ENCODE data around the gene NMRAL1. TPM values are rescaled to one million over a fixed set of nuclear protein-coding genes. Genes with fewer than 3 reads are reported as not detected.

The NMRAL1 gene
- total RNA-seq, 2 experiments from 2014 or later: 34.0 to 35.9 TPM

DNA sequence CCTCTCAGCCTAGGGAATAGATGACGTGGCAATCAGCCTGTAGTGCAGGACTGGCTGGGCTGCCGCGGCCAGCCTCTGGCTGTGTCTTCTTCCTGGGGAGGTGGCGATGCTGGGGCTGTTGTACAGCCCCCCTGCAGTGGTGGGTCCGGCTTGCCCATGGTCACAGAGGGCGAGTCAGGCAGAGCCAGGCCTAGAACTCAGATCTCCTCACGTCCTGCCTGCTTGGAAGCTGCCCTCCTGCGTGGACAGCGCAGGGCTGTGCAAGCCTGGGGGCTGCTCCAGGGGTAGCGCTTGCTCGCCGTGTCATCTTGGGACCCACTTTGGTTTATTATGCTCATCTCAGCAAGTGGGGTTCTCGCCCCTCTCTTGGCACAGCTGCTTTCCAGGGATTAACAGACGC lies 19.3 kb downstream of the NMRAL1 start:
- DNase-seq: no peak
- Mint-ChIP-seq H3K4me3 (no peak overlapping the region), H3K9me3 (no peaks in the 10 kb centered on the region), H3K27ac (peak overlapping the region; percentile 31), H3K36me3 (ENCODE audit: low read depth) (peaks cover 32% of the 10 kb centered on the region), H3K4me1 (peaks cover 12% of the 10 kb centered on the region), H3K27me3 (no peaks in the 10 kb centered on the region)
- ChIA-PET CTCF (no interaction called here), POLR2A (no interaction called here)

DNA sequence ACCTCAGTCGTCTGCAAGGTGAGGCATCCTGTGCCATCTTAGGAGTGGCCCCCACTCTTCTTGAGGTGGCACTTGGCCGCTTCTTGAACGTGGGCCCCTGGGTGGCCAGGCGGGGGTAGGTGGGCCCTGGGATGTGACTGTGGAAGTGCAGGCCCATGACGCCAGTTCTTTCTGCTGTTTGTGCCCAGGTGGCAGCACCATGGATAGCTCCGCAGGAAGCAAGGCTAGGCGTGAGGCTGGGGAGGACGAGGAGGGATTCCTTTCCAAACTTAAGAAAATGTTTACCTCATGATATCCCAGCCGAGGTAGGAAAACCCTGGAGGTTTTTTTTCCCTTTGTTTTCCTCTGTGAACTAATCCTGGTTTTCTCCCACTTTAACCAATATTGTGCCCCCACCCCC lies 19.8 kb downstream of the NMRAL1 start:
- peaks cover 31% of the 10 kb centered on the region for H3K36me3 Mint-ChIP-seq (ENCODE audit: low read depth)
- ChIA-PET CTCF (interaction anchor here (1.0 kb wide), 1 partner anchor 8 kb away, joined by 3 read pairs; no protein-coding TSS in a partner anchor), POLR2A (no interaction called here)
- H3K27ac Mint-ChIP-seq: peak overlapping the region; percentile 31
- H3K4me3 Mint-ChIP-seq: no peak overlapping the region
- DNase-seq: no peak
- peaks cover 7% of the 10 kb centered on the region for H3K4me1 Mint-ChIP-seq
- H3K27me3 Mint-ChIP-seq: no peaks in the 10 kb centered on the region
- H3K9me3 Mint-ChIP-seq: no peaks in the 10 kb centered on the region

GRCh38 chr16:4452674-4453073 lies 21.8 kb downstream of the NMRAL1 start:
- Mint-ChIP-seq H3K9me3 (no peaks in the 10 kb centered on the region), H3K36me3 (ENCODE audit: low read depth) (peaks cover 30% of the 10 kb centered on the region), H3K4me3 (no peak overlapping the region), H3K27ac (no peak overlapping the region), H3K27me3 (no peaks in the 10 kb centered on the region), H3K4me1 (no peaks in the 10 kb centered on the region)
- CTCF ChIA-PET: interaction anchor here (1.2 to 2.3 kb wide), 2 partner anchors 19 to 25 kb away, joined by 4 to 6 read pairs; no protein-coding TSS in a partner anchor
- DNase-seq: no peak
- POLR2A ChIA-PET: no interaction called here

DNA sequence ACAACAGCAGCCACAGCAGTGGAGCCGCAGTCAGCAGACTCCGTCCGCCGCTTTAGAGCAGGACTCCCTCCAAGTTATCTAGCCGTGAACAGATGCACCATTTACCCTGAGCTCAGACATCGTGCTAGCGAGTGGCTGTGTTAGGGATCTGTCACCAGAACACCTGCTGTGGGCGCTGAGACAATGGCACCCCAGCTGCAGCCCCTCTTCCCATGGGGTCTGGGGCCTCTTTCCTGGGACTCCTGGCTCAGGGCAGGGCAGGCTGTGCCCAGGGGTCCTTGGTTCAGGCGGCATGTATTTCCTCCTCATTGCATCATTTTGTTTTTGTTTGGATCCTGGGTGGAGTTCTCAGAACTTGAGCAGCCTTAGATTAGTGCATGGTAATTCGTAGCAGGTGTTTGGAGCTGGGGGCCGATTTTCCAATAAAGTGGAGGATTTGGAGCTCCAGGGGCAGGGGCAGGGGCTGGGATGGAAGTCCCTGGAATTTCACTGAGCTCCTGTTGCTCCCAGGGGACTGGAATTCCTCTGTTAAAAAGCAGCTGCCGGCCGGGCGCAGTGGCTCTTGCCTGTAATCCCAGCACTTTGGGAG lies 23.4 kb downstream of the NMRAL1 start:
- Mint-ChIP-seq H3K27ac (no peak overlapping the region), H3K9me3 (no peaks in the 10 kb centered on the region), H3K36me3 (ENCODE audit: low read depth) (peaks cover 40% of the 10 kb centered on the region)

DNA sequence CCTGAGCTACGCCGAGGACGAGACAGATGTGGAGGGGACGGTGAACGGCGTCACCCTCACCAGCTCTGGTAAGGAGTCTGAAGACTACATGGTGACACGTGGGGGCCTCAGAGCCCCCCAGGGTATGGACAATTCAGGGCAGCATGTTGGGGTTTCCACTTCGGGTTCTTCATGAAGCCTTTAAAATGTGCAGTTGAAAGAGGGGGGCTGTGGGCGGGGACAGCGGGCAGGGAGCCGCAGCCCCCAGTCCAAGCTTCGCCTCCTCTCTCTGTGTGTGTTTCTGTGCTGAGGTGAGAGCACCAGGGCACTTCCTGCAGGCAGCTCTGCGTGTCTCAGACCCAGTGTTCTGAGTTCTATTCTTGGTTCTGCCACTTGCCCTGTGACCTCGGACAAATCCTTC lies 24.0 kb downstream of the NMRAL1 start:
- peaks cover 38% of the 10 kb centered on the region for H3K36me3 Mint-ChIP-seq (ENCODE audit: low read depth)
- H3K27me3 Mint-ChIP-seq: no peaks in the 10 kb centered on the region
- no peak overlapping the region for H3K27ac Mint-ChIP-seq
- H3K4me1 Mint-ChIP-seq: no peaks in the 10 kb centered on the region
- DNase-seq: no peak
- no peak overlapping the region for H3K4me3 Mint-ChIP-seq
- ChIA-PET CTCF (interaction anchor here (0.6 to 2.4 kb wide), 4 partner anchors 11 to 847 kb away, joined by 3 to 7 read pairs (median 3); no protein-coding TSS in a partner anchor), POLR2A (no interaction called here)
- no peaks in the 10 kb centered on the region for H3K9me3 Mint-ChIP-seq

More for the DNA sequence above, 23.4 kb downstream of the NMRAL1 start:
- ChIA-PET CTCF (interaction anchor here (0.6 to 2.4 kb wide), 5 partner anchors 12 to 847 kb away, joined by 3 to 7 read pairs (median 3); no protein-coding TSS in a partner anchor), POLR2A (interaction anchor here (0.6 kb wide), 1 partner anchor 473 kb away, joined by 3 read pairs; no protein-coding TSS in a partner anchor)
- Mint-ChIP-seq H3K27me3 (no peaks in the 10 kb centered on the region), H3K4me3 (no peak overlapping the region), H3K4me1 (no peaks in the 10 kb centered on the region)
- no peak for DNase-seq

DNA sequence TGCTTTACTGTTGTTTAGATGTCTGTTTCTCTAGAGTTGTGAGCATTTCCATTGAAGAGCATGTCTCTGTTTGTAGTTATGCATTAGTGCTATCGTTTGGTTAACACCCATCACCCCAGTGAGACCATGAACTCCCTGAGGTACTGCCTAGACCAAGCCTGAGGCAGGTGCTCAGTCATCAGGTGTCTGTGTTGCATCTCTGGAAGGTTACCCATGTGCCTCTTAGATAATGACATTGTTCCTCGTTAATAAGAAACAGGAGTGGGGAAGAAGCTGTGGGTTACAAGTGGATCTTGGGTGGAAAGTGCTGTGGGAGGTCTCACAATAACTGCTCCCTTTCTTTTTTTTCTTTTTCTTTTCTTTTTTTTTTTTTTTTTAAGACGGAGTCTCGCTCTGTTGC lies 30.4 kb downstream of the NMRAL1 start:
- DNase-seq: no peak
- Mint-ChIP-seq H3K27me3 (no peaks in the 10 kb centered on the region), H3K27ac (no peak overlapping the region), H3K4me1 (peaks cover 7% of the 10 kb centered on the region), H3K4me3 (no peak overlapping the region), H3K36me3 (ENCODE audit: low read depth) (peaks cover 61% of the 10 kb centered on the region), H3K9me3 (no peaks in the 10 kb centered on the region)
- ChIA-PET CTCF (interaction anchor here (0.6 to 1.3 kb wide), 2 partner anchors 20 to 686 kb away, joined by 3 to 4 read pairs; no protein-coding TSS in a partner anchor), POLR2A (no interaction called here)

DNA sequence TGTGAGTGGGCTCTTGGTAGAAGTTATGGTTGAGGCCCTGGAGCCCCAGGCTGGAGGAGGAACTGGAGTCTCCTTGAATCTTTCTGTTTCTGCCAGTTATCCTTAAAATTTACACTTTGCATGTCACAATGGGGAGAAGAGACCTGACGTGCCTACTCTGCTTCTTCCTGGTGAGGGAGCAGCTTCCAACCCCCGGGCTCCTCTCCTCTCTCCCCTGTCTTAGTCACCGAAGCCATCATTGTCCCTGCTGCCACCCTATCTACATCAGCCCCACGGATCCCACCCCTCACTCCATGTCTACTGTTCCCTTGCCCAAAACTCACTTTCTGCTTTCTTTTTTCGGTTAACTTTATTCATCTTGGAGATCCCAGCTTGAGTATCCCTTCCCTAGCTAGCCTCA lies 31.2 kb downstream of the NMRAL1 start:
- peaks cover 9% of the 10 kb centered on the region for H3K4me1 Mint-ChIP-seq
- ChIA-PET CTCF (interaction anchor here (0.6 kb wide), 1 partner anchor 685 kb away, joined by 3 read pairs; no protein-coding TSS in a partner anchor), POLR2A (no interaction called here)

GRCh38 chr16:4442371-4442770 lies 32.1 kb downstream of the NMRAL1 start:
- CTCF ChIA-PET: no interaction called here
- no peak for DNase-seq
- POLR2A ChIA-PET: no interaction called here
- Mint-ChIP-seq H3K4me1 (peaks cover 9% of the 10 kb centered on the region), H3K27me3 (no peaks in the 10 kb centered on the region), H3K27ac (no peak overlapping the region), H3K4me3 (no peak overlapping the region), H3K9me3 (no peaks in the 10 kb centered on the region), H3K36me3 (ENCODE audit: low read depth) (peaks cover 59% of the 10 kb centered on the region)

More for the DNA sequence above, 31.2 kb downstream of the NMRAL1 start:
- Mint-ChIP-seq H3K36me3 (ENCODE audit: low read depth) (peaks cover 59% of the 10 kb centered on the region), H3K9me3 (no peaks in the 10 kb centered on the region), H3K4me3 (no peak overlapping the region), H3K27me3 (no peaks in the 10 kb centered on the region), H3K27ac (peak overlapping the region; percentile 64)
- DNase-seq: no peak

- no peaks in the 10 kb centered on the region for H3K9me3 Mint-ChIP-seq
- ChIA-PET POLR2A (no interaction called here), CTCF (no interaction called here)
- H3K27me3 Mint-ChIP-seq: no peaks in the 10 kb centered on the region
- peaks cover 47% of the 10 kb centered on the region for H3K36me3 Mint-ChIP-seq (ENCODE audit: low read depth)
- H3K27ac Mint-ChIP-seq: no peak overlapping the region
- no peak for DNase-seq
- H3K4me1 Mint-ChIP-seq: peaks cover 19% of the 10 kb centered on the region
- no peak overlapping the region for H3K4me3 Mint-ChIP-seq
These were observed 37.1 kb downstream of the NMRAL1 start for GRCh38 chr16:4437366-4437765.

- CTCF ChIA-PET: interaction anchor here (1.5 kb wide), 1 partner anchor 41 kb away, joined by 3 read pairs; the partner anchor contains the start of gene HMOX2
- no peaks in the 10 kb centered on the region for H3K27me3 Mint-ChIP-seq
- POLR2A ChIA-PET: no interaction called here
- DNase-seq: no peak
- no peak overlapping the region for H3K4me3 Mint-ChIP-seq
- peaks cover 39% of the 10 kb centered on the region for H3K36me3 Mint-ChIP-seq (ENCODE audit: low read depth)
- no peaks in the 10 kb centered on the region for H3K9me3 Mint-ChIP-seq
- H3K27ac Mint-ChIP-seq: peak overlapping the region; percentile 25
- H3K4me1 Mint-ChIP-seq: peaks cover 19% of the 10 kb centered on the region
These were observed 38.9 kb downstream of the NMRAL1 start for GRCh38 chr16:4435337-4436067.

GRCh38 chr16:4433914-4434787 lies 40.3 kb downstream of the NMRAL1 start:
- Mint-ChIP-seq H3K27ac (peak overlapping the region; percentile 10), H3K9me3 (no peaks in the 10 kb centered on the region), H3K4me1 (peaks cover 18% of the 10 kb centered on the region), H3K4me3 (no peak overlapping the region), H3K36me3 (ENCODE audit: low read depth) (peaks cover 33% of the 10 kb centered on the region), H3K27me3 (no peaks in the 10 kb centered on the region)
- ChIA-PET POLR2A (no interaction called here), CTCF (no interaction called here)
- no peak for DNase-seq

DNA sequence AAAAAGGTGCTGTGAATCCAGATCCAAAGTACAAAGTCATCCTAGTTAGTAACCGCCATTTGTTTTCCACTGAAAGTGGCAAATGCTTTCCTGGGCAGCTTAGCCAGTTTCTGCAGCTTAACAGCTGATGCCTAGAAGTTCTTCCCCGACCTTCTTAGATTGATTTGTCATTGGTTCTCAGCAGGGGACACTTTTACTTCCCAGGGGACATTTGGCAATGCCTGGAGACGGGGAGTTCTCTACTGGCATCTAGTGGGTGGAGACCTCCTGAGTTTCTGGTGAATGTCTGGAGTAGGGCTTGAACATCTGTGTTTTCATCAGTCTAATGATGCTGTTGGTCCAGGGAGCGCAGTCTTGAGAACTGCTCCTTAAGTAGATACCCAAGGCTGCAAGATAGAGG lies 41.2 kb downstream of the NMRAL1 start:
- no peak for DNase-seq
- H3K4me3 Mint-ChIP-seq: no peak overlapping the region
- POLR2A ChIA-PET: no interaction called here
- peak overlapping the region; percentile 21 for H3K27ac Mint-ChIP-seq
- no peaks in the 10 kb centered on the region for H3K9me3 Mint-ChIP-seq
- peaks cover 19% of the 10 kb centered on the region for H3K4me1 Mint-ChIP-seq
- peaks cover 32% of the 10 kb centered on the region for H3K36me3 Mint-ChIP-seq (ENCODE audit: low read depth)
- CTCF ChIA-PET: no interaction called here
- no peaks in the 10 kb centered on the region for H3K27me3 Mint-ChIP-seq

DNA sequence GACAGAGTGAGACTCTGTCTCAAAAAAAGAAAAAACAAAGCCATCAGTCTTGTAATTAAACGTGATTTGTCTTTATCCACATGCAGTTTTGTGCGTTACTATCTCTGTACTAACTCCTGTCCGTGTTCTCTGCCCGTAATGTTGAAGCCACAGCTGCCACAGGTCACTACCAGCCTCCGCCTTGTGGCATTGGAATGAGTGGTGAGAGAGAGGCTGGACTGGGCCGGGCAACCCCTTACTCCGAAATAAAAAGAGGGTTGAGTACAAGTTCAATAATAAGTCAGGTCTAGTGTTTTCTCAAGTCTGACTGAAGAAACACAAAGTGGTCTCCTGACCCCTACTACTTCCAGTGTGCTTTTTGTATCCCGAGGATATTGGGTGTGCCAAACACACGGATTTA lies 43.4 kb downstream of the NMRAL1 start:
- H3K36me3 Mint-ChIP-seq (ENCODE audit: low read depth): peaks cover 28% of the 10 kb centered on the region
- H3K9me3 Mint-ChIP-seq: no peaks in the 10 kb centered on the region
- CTCF ChIA-PET: no interaction called here
- no peak overlapping the region for H3K27ac Mint-ChIP-seq
- peaks cover 36% of the 10 kb centered on the region for H3K4me1 Mint-ChIP-seq
- H3K27me3 Mint-ChIP-seq: no peaks in the 10 kb centered on the region
- DNase-seq: no peak
- no peak overlapping the region for H3K4me3 Mint-ChIP-seq
- POLR2A ChIA-PET: no interaction called here

All from activated CD4-positive, alpha-beta T cell treated with anti-CD3 and anti-CD28 coated beads, Interleukin-2, amount 10 ng/mL, durations not matched to agents 7 days and 5 days (primary cell).